ENCODE measurements around the gene ZSWIM6.
"Not testable (repeated sequence)": the region's sequence is repeated elsewhere in the genome, so short reads cannot be mapped to it uniquely, and the experiment has no call there.

ZSWIM6 gene

GRCh38 chr5:61412361-61412760, 80.3 kb downstream of the ZSWIM6 start:
- no peak for DNase-seq

GRCh38 chr5:61413205-61413604, 81.1 kb downstream of the ZSWIM6 start:
- not testable (repeated sequence) for DNase-seq

GRCh38 chr5:61414806-61415205, 82.7 kb downstream of the ZSWIM6 start:
- no peak for DNase-seq

GRCh38 chr5:61416010-61416409, 84.0 kb downstream of the ZSWIM6 start:
- no peak for DNase-seq

- no peak for DNase-seq
These were observed 84.4 kb downstream of the ZSWIM6 start for GRCh38 chr5:61416420-61416819.

DNA sequence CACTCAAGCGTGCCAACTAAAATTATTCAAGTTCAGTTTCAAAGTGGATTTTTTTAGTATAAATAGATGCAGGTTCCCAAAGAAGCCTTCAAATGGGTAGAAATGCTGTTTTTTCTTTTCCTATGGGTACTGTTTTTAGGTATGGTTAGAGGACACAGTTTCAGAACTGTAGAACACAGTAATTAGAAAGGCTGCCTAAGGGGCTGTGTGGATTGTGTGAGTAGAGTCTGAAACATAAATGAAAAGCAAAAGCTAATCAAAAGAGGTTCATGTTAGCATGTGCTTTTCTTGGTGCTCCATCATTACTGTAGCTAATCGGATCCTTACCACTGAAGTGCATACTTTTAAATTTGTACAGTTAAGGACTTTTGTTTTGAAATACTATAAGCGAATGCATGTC, 85.3 kb downstream of the ZSWIM6 start:
- no peak for DNase-seq

- no peak for DNase-seq
These were observed 85.8 kb downstream of the ZSWIM6 start for GRCh38 chr5:61417851-61418250.

GRCh38 chr5:61419106-61419505, 87.0 kb downstream of the ZSWIM6 start:
- DNase-seq, result no peak

DNA sequence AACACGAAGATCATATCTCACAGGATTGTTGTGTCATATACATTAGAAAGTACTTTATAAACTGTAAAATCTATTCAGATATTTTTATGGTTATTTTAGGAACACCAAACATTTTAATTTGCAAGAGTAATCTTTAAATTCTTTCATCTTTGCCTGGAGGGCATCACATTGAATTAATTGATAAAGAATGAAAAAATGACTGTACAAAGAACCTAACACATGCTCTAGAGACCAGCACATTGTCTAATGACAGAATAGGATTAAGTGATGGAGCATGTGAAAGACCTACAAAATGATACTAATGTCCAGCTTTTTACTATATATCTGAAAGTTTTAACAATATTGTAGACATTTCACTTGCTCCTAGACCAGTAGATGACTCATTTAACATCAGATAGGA, 88.0 kb downstream of the ZSWIM6 start:
- no peak for DNase-seq

DNA sequence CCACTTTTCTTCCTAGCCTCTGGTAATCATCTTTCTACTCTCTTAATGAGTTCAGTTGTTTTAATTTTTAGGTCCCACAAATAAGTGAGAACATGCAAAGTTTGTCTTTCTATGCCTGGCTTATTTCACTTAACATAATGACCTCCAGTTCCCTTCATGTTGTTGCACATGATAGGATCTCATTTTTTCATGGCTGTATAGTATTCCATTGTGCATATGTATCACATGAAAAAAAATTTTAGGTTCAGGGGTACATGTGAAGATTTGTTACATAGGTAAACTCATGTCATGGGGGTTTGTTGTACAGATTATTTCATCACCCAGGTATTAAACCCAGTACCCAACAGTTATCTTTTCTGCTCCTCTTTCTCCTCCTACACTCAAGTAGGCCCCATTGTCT, 89.2 kb downstream of the ZSWIM6 start:
- DNase-seq, result not testable (repeated sequence)

DNA sequence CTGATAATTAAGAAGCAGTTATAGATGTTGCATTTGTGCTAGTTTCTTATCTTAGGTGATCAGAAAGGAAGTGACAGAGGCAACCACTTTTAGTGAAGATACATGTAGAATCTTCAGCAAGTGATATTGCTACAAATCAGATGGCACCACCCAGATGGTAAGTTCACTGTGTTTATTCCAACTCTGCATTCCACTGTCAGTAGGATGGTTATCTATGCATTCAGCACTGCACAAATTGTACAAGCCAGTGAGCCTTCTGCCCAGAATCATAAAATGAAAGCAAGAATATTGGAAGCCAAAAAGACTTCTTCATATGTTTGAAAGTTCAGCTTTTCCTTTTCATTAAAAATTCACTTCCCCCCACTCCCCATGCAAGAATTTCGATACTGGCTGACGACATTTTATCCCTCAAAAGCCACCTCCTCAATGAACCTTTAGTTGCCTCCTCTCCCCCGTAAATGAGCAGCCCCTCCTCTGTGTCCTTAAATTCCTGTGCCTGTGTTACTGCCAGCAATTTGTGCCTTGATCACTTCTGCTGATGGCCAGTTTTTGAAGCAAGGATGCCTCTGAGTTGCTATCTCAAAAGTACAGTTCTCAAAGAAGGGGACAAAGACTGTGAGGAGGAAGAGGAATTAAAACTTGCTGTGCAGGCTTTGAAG, 91.6 kb downstream of the ZSWIM6 start:
- no peak for DNase-seq

GRCh38 chr5:61425918-61426317, 93.9 kb downstream of the ZSWIM6 start:
- DNase-seq, result no peak

GRCh38 chr5:61429906-61430305, 97.8 kb downstream of the ZSWIM6 start:
- no peak for DNase-seq

GRCh38 chr5:61431923-61432620, 100.0 kb downstream of the ZSWIM6 start:
- DNase-seq, result no peak

GRCh38 chr5:61435368-61435767, 103.3 kb downstream of the ZSWIM6 start:
- no peak for DNase-seq

DNA sequence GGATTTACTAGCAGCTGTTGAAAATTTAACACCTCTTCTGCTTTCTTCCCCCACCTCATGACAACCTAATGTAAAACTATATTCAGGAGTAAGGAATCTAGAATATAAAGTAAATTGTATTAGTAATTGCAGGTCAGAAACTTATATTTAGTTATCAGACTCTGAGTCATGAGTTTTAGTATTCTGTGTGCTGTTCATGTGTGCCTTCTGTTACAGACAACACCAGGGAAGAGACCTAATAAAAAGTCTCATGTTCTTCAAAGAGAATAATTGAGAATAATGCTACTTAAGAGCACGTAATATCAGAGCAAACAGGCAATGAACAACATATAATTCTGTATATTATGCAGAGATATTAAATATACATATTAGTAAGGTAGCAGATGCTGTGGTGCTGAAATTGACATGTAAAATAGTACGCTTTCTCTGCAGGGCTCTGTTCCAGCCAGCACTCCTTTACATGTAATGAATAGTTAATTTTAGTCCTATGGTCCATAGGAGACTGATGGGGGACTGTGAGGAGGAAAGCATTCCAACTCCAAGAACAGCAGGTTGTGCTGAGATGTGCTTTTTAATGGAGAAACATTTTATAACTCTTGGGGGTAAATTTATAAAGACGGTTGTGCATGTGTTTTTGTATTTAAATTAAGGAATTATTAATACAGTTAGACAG, 106.4 kb downstream of the ZSWIM6 start:
- no peak for DNase-seq

GRCh38 chr5:61440086-61440485, 108.0 kb downstream of the ZSWIM6 start:
- no peak for DNase-seq

DNA sequence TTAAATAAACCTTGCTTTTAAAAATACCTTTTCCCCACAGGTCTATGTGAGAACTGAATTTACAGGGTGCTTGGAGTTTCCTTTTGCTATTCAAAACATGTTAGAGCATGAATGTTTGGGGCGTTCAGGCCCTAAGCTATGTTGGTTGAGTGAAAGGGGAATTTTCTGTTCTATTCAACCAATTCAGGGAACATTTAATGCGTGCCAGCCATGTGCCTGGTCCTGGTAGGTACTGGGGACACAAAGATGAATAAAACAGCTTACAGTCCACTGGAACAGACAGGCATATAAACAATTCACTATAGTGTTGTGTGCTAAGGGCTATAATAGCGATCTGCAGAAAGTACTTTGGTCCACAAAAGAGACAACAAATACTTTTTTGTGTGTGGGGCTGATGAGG, 108.5 kb downstream of the ZSWIM6 start:
- no peak for DNase-seq

- DNase-seq, result no peak
These were observed 109.7 kb downstream of the ZSWIM6 start for GRCh38 chr5:61441742-61442141.

GRCh38 chr5:61447780-61448495, 115.9 kb downstream of the ZSWIM6 start:
- no peak for DNase-seq

DNA sequence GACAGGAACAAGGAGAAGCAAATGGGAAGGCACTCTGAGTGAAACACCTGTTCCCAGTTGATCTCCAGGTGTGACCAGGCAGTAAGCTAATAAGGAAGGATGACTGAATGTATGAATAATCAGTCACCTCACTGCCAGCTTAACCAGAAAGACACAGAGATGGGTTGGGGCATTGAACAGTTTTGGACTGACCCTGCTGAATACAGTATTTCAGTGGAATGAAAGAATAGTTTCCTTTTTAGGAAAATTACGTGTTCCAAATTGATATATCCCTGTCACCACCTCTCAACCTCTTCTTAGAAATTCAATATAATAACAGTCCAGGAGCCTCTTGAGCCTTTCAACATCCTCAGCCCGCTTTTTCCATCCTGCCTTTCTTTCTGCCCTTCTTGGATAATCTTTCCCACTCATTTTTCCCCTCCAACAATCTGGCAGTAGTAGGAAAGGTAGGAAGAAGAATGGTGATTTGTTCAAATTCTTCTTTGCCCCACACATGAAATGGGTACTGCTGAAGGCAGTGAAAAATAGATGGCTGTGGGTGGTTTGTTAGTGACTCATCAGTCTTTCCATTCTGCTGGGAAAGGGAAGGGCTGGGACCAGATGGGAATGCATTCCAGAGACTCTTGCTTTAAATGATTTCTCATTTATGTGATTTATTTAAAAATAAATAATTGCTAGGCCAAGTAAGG, 117.9 kb downstream of the ZSWIM6 start:
- DNase-seq, result no peak

- DNase-seq, result peak; percentile 66
These were observed 118.6 kb downstream of the ZSWIM6 start for GRCh38 chr5:61450493-61451279.
